DOHH2 (cell line): ENCODE data around the gene DCDC2.
"Not testable (repeated sequence)": the region's sequence is repeated elsewhere in the genome, so short reads cannot be mapped to it uniquely, and the experiment has no call there.

ENCODE experiments used
- H3F3A ChIP-seq: fragments of 200-600 bp; sonication (generic), shearing (Covaris generic); 2 replicates; pipeline ENCODE4 v1.6.0; 2016; ENCODE audit warnings: antibody characterized with exemption, mild to moderate bottlenecking; ENCODE audit not compliant: control insufficient read depth, insufficient read depth
- H3K27ac ChIP-seq: fragments of 200-600 bp; sonication (generic); 2 replicates; pipeline ENCODE4 v1.5.1; 2014; ENCODE audit warnings: low read depth, mild to moderate bottlenecking, low read length, moderate library complexity
- H3K27me3 ChIP-seq: fragments of 200-600 bp; sonication (generic); 2 replicates; pipeline ENCODE4 v1.6.1; 2014; ENCODE audit warnings: mild to moderate bottlenecking, low read length, mixed read lengths; ENCODE audit not compliant: control insufficient read depth
- H3K36me3 ChIP-seq: fragments of 200-600 bp; sonication (generic); 2 replicates; pipeline ENCODE4 v1.6.1; 2014; ENCODE audit warnings: mild to moderate bottlenecking, low read length, moderate library complexity, mixed read lengths; ENCODE audit not compliant: control insufficient read depth
- H3K4me1 ChIP-seq: fragments of 200-600 bp; sonication (generic); 2 replicates; pipeline ENCODE4 v1.6.1; 2014; ENCODE audit warnings: mild to moderate bottlenecking, low read length, mixed read lengths; ENCODE audit not compliant: control insufficient read depth
- H3K4me2 ChIP-seq: fragments of 200-600 bp; sonication (generic); 2 replicates; pipeline ENCODE4 v1.6.0; 2014; ENCODE audit warnings: mild to moderate bottlenecking, low read length, moderate library complexity
- H3K4me3 ChIP-seq: fragments of 200-600 bp; sonication (generic); 2 replicates; pipeline ENCODE4 v1.5.1; 2014; ENCODE audit warnings: mild to moderate bottlenecking, low read length, mixed read lengths
- H3K79me2 ChIP-seq: fragments of 200-600 bp; sonication (generic); 2 replicates; pipeline ENCODE4 v1.6.1; 2014; ENCODE audit warnings: mild to moderate bottlenecking, low read length, mixed read lengths; ENCODE audit not compliant: control insufficient read depth
- H3K9me2 ChIP-seq: fragments of 200-600 bp; sonication (generic); replicated peaks from 2 replicates; pipeline ENCODE4 v1.6.1; 2014; ENCODE audit warnings: mild to moderate bottlenecking, low read length, mixed read lengths; ENCODE audit not compliant: control insufficient read depth
- H3K9me3 ChIP-seq: fragments of 200-600 bp; sonication (generic); 2 replicates; pipeline ENCODE4 v1.6.1; 2014; ENCODE audit warnings: antibody characterized with exemption, low read length, mixed read lengths; ENCODE audit not compliant: control insufficient read depth, insufficient read depth
- H4K20me1 ChIP-seq: fragments of 200-600 bp; sonication (generic); 2 replicates; pipeline ENCODE4 v1.6.0; 2014; ENCODE audit warnings: low read depth, mild to moderate bottlenecking, antibody characterized with exemption, low read length, moderate library complexity; ENCODE audit not compliant: control insufficient read depth, insufficient read depth
- CTCF ChIP-seq: fragments of 200-600 bp; sonication (generic); IDR thresholded peaks from one replicate; pipeline ENCODE4 v1.5.1; 2014; ENCODE audit warnings: antibody characterized with exemption, mild to moderate bottlenecking, low read depth, low read length; ENCODE audit not compliant: poor library complexity, severe bottlenecking
- EZH2phosphoT487 ChIP-seq: fragments of 200-600 bp; sonication (generic); IDR thresholded peaks from 2 replicates; pipeline ENCODE4 v1.6.1; 2017; ENCODE audit warnings: borderline replicate concordance, mild to moderate bottlenecking, antibody characterized with exemption, low read length, moderate library complexity, mixed read lengths

Gene DCDC2

DNA sequence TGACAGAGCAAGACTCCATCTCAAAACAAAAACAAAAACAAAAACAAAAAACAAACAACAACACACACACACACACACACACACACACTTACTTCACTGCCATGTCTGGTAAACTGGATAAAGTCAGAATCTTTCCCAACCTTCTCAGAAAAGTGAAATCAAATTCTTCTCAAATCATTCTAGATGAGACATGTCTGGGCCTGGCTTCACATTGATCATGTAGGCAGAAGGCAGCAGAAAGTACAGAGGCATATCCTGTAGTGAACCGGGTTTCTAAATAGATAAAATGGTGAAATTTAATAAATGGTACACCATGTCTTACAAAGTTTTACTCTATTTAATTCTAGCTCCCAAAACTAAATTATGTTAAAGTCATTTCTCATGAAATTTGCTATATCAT, 30.0 kb upstream of the DCDC2 start:
- Histone ChIP-seq H3K36me3 (no peaks in the 10 kb centered on the region), H4K20me1 (no peaks in the 10 kb centered on the region), H3K9me2 (no peaks in the 10 kb centered on the region), H3K4me2 (no peak overlapping the region), H3K27ac (no peak overlapping the region), H3K4me1 (no peaks in the 10 kb centered on the region), H3F3A (no peaks in the 10 kb centered on the region), H3K9me3 (no peaks in the 10 kb centered on the region), H3K4me3 (no peak overlapping the region), H3K27me3 (0 out of 2 replicates have a peak, but pooled peaks cover 2% of the 10 kb centered on the region), H3K79me2 (no peaks in the 10 kb centered on the region)
- TF ChIP-seq EZH2phosphoT487 = no peak
- TF ChIP-seq CTCF = no peak

- Histone ChIP-seq H3K36me3 (no peaks in the 10 kb centered on the region), H4K20me1 (no peaks in the 10 kb centered on the region), H3K27ac (no peak overlapping the region), H3F3A (no peaks in the 10 kb centered on the region), H3K4me3 (no peak overlapping the region), H3K9me3 (no peaks in the 10 kb centered on the region), H3K4me2 (no peak overlapping the region), H3K79me2 (no peaks in the 10 kb centered on the region), H3K9me2 (no peaks in the 10 kb centered on the region), H3K4me1 (no peaks in the 10 kb centered on the region), H3K27me3 (no peaks in the 10 kb centered on the region)
- TF ChIP-seq CTCF = no peak
- TF ChIP-seq EZH2phosphoT487 = no peak
Measured at GRCh38 chr6:24385536-24386269, 27.8 kb upstream of the DCDC2 start.

DNA sequence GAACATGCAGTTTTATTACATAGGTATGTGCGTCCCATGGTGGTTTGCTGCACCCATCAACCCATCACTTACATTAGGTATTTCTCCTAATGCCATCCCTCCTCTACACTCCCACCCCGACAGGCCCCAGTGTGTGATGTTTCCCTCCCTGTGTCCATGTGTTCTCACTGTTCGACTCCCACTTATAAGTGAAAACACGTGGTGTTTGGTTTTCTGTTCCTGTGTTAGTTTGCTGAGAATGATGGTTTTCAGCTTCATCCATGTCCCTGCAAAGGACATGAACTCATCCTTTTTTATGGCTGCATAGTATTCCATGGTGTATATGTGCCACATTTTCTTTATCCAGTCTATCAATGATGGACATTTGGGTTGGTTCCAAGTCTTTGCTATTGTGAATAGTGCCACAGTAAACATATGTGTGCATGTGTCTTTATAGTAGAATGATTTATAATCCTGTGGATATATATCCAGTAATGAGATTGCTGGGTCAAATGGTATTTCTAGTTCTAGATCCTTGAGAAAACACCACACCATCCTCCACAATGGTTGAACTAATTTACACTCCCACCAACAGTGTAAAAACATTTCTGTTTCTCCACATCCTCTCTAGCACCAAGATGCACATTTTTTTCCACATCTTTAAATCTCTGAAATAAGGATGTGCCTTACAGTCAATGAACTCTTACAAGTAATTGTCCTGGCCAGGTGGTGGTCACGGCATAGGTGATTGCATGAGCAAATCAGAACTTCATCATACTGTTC, 26.7 kb upstream of the DCDC2 start:
- H3K9me2 ChIP-seq, H3K4me3 ChIP-seq, H3K36me3 ChIP-seq, H3K9me3 ChIP-seq, H3K4me2 ChIP-seq, H3K27ac ChIP-seq, H4K20me1 ChIP-seq, H3K4me1 ChIP-seq, H3F3A ChIP-seq, H3K79me2 ChIP-seq, H3K27me3 ChIP-seq: not testable (repeated sequence)

- H3K27me3 ChIP-seq, H3K9me3 ChIP-seq, H3F3A ChIP-seq, H4K20me1 ChIP-seq, H3K9me2 ChIP-seq, H3K4me2 ChIP-seq, H3K27ac ChIP-seq, H3K4me1 ChIP-seq, H3K36me3 ChIP-seq, H3K79me2 ChIP-seq, H3K4me3 ChIP-seq: not testable (repeated sequence)
Measured at GRCh38 chr6:24382891-24383494, 25.1 kb upstream of the DCDC2 start.
